Measurements from ENCODE around the gene RTL9. TPM values are rescaled to one million over a fixed set of nuclear protein-coding genes. Genes with fewer than 3 reads are reported as not detected.

Gene RTL9
- total and polyA plus RNA-seq, 2 of the 13 experiments (the other 11 are each of a cell fraction or from before 2014, with no cell fraction given) = 0.01 to 0.02 TPM

DNA sequence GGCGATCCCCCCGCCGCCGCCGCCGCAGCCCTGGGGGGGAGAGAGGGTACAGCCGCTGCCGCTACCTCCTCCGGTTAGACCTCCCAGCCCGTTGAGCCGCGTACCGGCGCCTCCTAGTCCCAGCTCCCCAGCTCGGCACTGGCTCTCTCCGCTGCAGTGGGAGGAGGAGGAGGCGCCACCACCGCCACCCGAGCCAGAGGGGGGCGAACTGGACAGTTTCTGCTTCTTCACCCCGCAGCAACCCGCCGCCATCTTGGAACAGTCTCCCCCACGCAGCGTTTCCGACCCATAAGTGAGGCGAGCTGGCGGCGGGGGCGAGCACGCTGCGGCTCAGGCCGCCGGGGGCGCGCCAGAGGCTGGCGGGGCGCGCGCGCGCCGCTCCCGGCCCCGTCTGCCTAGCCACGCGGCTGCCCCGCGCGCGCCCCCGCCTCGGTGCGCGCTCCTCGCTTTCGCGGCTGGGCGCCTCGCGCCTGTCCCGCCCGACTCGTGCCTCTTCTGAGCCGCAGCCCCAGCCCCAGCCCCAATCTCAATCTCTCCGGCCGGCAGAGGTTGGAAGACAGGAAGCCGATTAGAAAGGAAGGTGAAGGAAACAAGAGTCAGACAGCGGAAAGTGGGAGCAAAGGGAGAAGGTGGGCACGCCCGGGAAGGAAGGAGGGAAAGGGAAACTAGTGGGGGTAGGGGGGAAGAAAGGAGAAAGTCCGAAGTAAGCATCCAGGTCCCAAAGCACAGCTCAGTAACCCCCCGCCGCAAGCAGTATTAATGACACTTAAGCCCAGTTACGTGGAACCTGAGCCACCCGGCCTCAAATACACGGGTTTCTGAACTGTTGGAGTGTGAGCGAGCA lies 40.6 kb upstream of the RTL9 start, which contains the start of gene AMMECR1 (continued):
- TF ChIP-seq, protein P1, sequence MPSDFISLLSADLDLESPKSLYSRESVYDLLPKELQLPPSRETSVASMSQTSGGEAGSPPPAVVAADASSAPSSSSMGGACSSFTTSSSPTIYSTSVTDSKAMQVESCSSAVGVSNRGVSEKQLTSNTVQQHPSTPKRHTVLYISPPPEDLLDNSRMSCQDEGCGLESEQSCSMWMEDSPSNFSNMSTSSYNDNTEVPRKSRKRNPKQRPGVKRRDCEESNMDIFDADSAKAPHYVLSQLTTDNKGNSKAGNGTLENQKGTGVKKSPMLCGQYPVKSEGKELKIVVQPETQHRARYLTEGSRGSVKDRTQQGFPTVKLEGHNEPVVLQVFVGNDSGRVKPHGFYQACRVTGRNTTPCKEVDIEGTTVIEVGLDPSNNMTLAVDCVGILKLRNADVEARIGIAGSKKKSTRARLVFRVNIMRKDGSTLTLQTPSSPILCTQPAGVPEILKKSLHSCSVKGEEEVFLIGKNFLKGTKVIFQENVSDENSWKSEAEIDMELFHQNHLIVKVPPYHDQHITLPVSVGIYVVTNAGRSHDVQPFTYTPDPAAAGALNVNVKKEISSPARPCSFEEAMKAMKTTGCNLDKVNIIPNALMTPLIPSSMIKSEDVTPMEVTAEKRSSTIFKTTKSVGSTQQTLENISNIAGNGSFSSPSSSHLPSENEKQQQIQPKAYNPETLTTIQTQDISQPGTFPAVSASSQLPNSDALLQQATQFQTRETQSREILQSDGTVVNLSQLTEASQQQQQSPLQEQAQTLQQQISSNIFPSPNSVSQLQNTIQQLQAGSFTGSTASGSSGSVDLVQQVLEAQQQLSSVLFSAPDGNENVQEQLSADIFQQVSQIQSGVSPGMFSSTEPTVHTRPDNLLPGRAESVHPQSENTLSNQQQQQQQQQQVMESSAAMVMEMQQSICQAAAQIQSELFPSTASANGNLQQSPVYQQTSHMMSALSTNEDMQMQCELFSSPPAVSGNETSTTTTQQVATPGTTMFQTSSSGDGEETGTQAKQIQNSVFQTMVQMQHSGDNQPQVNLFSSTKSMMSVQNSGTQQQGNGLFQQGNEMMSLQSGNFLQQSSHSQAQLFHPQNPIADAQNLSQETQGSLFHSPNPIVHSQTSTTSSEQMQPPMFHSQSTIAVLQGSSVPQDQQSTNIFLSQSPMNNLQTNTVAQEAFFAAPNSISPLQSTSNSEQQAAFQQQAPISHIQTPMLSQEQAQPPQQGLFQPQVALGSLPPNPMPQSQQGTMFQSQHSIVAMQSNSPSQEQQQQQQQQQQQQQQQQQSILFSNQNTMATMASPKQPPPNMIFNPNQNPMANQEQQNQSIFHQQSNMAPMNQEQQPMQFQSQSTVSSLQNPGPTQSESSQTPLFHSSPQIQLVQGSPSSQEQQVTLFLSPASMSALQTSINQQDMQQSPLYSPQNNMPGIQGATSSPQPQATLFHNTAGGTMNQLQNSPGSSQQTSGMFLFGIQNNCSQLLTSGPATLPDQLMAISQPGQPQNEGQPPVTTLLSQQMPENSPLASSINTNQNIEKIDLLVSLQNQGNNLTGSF (CRISPR knock-in tag; IDR thresholded peaks at IDR 0.05) = no peak
- no peak for TF ChIP-seq ZSCAN9 (CRISPR knock-in tag; IDR thresholded peaks at IDR 0.05; ENCODE audit: borderline replicate concordance)
- TF ChIP-seq SRSF9 (IDR thresholded peaks at IDR 0.05; ENCODE audit: borderline replicate concordance, insufficient read depth, low read depth, low read length, poor library complexity, severe bottlenecking) = no peak
- TF ChIP-seq, protein P2, sequence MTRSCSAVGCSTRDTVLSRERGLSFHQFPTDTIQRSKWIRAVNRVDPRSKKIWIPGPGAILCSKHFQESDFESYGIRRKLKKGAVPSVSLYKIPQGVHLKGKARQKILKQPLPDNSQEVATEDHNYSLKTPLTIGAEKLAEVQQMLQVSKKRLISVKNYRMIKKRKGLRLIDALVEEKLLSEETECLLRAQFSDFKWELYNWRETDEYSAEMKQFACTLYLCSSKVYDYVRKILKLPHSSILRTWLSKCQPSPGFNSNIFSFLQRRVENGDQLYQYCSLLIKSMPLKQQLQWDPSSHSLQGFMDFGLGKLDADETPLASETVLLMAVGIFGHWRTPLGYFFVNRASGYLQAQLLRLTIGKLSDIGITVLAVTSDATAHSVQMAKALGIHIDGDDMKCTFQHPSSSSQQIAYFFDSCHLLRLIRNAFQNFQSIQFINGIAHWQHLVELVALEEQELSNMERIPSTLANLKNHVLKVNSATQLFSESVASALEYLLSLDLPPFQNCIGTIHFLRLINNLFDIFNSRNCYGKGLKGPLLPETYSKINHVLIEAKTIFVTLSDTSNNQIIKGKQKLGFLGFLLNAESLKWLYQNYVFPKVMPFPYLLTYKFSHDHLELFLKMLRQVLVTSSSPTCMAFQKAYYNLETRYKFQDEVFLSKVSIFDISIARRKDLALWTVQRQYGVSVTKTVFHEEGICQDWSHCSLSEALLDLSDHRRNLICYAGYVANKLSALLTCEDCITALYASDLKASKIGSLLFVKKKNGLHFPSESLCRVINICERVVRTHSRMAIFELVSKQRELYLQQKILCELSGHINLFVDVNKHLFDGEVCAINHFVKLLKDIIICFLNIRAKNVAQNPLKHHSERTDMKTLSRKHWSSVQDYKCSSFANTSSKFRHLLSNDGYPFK (CRISPR knock-in tag; IDR thresholded peaks at IDR 0.05; ENCODE audit: borderline replicate concordance) = no peak
- TF ChIP-seq MAZ (IDR thresholded peaks at IDR 0.05; ENCODE audit: borderline replicate concordance, low read depth, low read length) = no peak
- peak; percentile 24; the same call in 1 of the 2 replicates for TF ChIP-seq MAZ (CRISPR knock-in tag; IDR thresholded peaks at IDR 0.05; ENCODE audit: low read depth)
- TF ChIP-seq, protein P3, sequence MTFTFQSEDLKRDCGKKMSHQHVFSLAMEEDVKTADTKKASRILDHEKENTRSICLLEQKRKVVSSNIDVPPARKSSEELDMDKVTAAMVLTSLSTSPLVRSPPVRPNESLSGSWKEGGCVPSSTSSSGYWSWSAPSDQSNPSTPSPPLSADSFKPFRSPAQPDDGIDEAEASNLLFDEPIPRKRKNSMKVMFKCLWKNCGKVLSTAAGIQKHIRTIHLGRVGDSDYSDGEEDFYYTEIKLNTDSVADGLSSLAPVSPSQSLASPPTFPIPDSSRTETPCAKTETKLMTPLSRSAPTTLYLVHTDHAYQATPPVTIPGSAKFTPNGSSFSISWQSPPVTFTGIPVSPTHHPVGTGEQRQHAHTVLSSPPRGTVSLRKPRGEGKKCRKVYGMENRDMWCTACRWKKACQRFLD (CRISPR knock-in tag; IDR thresholded peaks at IDR 0.05; ENCODE audit: borderline replicate concordance) = no peak
- TF ChIP-seq MYNN (CRISPR knock-in tag; IDR thresholded peaks at IDR 0.05; ENCODE audit: low read depth) = no peak
- TF ChIP-seq, protein P4, sequence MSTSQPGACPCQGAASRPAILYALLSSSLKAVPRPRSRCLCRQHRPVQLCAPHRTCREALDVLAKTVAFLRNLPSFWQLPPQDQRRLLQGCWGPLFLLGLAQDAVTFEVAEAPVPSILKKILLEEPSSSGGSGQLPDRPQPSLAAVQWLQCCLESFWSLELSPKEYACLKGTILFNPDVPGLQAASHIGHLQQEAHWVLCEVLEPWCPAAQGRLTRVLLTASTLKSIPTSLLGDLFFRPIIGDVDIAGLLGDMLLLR (CRISPR knock-in tag; IDR thresholded peaks at IDR 0.05) = no peak
- no peak for TF ChIP-seq JUN (CRISPR knock-in tag; IDR thresholded peaks at IDR 0.05)
- no peak for TF ChIP-seq ZNF253 (CRISPR knock-in tag; IDR thresholded peaks at IDR 0.05; ENCODE audit: borderline replicate concordance)
- TF ChIP-seq POLR2A (IDR thresholded peaks at IDR 0.05; ENCODE audit: insufficient read depth in 1 of 2, low read depth in 2 of 2, low read length in 2 of 2) = peak; percentile 71; a peak in 3 of 4 replicates
- TF ChIP-seq ZNF34 (CRISPR knock-in tag; IDR thresholded peaks at IDR 0.05; ENCODE audit: borderline replicate concordance) = no peak
- no peak for TF ChIP-seq AGO2 (optimal IDR thresholded peaks at IDR 0.05; ENCODE audit: low read depth, low read length)
- no peak for TF ChIP-seq NR2F1 (CRISPR knock-in tag; IDR thresholded peaks at IDR 0.05)
- TF ChIP-seq, protein P5, sequence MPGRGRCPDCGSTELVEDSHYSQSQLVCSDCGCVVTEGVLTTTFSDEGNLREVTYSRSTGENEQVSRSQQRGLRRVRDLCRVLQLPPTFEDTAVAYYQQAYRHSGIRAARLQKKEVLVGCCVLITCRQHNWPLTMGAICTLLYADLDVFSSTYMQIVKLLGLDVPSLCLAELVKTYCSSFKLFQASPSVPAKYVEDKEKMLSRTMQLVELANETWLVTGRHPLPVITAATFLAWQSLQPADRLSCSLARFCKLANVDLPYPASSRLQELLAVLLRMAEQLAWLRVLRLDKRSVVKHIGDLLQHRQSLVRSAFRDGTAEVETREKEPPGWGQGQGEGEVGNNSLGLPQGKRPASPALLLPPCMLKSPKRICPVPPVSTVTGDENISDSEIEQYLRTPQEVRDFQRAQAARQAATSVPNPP (CRISPR knock-in tag; IDR thresholded peaks at IDR 0.05) = no peak
- TF ChIP-seq HOXA7 (CRISPR knock-in tag; IDR thresholded peaks at IDR 0.05) = no peak

Measured in HepG2 (cell line).